Measurements from ENCODE around the gene ZNF710. TPM values are rescaled to one million over a fixed set of nuclear protein-coding genes. Genes with fewer than 3 reads are reported as not detected.
A peak's percentile ranks its signal among the peaks of the same experiment; 100 is the strongest.
"Not testable (repeated sequence)": the region's sequence is repeated elsewhere in the genome, so short reads cannot be mapped to it uniquely, and the experiment has no call there.

The ZNF710 gene, protein sequence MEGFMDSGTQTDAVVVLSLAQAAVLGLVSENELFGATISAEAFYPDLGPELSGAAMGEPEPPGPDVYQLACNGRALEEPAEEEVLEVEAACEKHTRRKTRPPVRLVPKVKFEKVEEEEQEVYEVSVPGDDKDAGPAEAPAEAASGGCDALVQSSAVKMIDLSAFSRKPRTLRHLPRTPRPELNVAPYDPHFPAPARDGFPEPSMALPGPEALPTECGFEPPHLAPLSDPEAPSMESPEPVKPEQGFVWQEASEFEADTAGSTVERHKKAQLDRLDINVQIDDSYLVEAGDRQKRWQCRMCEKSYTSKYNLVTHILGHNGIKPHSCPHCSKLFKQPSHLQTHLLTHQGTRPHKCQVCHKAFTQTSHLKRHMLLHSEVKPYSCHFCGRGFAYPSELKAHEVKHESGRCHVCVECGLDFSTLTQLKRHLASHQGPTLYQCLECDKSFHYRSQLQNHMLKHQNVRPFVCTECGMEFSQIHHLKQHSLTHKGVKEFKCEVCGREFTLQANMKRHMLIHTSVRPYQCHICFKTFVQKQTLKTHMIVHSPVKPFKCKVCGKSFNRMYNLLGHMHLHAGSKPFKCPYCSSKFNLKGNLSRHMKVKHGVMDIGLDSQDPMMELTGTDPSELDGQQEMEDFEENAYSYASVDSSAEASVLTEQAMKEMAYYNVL
- 11.5 TPM for total RNA-seq
- long read RNA-seq, partial matches to known transcripts, result 1 of 10 reads
- long read RNA-seq, other reads (novel, unspliced or antisense), result 9 of 10 reads

DNA sequence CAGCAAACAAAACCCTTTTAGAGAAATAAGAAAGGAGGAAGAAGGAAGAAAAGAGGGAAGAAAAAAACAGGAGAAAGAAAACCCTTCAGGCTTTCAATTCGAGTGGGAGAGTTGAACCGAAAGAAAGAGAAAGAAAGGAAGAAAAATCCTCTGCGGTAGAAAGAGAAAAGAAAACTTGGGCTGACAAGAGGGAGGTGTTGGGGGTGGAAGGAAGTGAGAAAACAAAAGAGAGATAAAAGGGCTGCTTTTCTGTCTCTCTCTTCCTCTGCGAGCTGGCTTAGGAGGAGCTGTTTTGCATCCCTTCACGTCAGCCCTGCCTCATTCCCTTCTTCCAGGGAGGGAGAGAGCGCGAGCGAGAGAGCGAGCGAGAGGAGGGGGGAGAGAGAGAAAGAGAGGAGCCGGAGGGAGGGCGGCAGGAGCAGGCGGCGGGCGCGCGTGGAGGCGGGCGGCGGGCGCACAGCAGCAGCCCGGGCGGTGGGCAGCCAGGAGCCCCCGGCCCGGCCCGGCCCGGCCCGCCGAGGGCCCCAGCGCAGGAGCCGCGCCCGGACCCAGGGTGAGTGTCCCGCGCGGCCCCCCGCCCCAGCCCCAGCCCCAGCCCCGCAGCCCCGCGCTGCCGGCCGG is at the start of gene ZNF710:
Gene ZNF710, plus strand, starts transcription at position 263 of the 621 bp plus-strand sequence. CDS start 65,814 bp downstream, outside the sequence.
- DNase-seq (ENCODE audit: low spot score), result no peak

DNA sequence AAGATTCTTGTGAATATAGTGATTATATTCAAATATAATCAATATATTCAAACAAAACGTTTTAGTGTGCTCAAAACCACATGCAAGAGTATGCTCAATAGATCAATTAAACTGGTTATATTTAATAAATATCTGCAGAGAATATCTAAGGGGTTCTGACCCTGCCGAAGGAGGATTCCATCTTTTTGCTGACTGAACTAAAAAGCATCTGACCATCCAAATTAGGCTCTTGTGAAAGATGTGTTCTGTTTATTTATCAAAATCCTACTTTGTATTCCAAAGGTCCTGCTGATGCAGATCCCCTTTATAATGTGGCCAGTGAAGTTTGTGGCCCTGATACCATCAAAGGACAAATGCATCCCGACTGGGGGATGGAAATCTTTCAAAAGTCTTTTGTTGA is 46.6 kb upstream of the ZNF710 start:
- DNase-seq (ENCODE audit: low spot score), result no peak

DNA sequence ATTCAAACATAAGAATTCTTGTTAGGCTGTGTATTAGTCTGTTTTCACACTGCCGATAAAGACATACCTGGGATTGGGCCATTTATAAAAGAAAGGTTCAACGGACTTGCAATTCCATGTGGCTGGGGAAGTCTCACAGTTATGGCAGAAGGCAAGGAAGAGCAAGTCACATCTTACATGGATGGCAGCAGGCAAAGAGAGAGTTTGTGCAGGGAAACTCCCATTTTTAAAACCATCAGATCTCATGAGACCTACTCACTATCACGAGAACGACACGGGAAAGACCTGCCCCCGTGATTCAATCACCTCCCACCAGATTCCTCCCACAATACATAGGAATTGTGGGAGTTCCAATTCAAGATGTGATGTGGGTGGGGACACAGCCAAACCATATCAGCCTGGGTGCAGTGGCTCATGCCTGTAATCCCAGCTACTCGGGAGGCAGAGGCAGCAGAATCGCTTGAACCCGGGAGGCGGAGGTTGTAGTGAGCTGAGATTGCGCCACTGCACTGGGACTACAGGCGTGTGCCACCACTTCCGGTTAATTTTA is 45.6 kb upstream of the ZNF710 start:
- DNase-seq (ENCODE audit: low spot score), result peak; percentile 45

DNA sequence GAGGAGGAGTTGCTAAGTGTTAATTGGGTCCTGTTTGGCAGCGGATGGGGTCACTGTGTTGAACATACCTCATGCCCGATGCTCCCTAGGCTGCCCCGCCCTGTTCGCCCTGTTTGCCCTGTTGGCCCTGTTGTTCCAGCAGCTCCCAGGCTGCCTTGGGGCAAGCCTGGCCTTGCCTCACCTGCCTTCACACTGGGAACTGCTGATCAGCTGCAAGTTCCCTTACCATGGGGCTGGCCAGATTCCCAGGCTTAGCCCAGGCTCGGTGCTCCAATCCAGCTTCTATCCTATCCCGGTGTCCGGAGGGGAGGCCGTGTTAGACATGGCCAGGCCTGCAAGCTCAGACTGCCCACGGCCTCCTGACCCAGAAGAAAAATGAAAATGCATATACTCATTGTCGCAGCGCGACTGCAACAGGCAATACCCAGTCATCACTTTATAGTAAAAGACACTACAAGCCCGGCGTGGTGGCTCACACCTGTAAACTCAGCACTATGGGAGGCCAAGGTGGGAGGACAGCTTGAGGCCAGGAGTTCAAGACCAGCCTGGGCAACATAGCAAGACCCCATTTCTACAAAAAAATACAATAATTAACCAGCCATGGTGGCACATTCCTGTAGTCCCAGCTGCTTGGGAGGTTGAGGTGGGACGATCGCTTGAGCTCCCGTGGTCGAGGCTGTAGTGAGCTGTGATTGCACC is 42.9 kb upstream of the ZNF710 start:
- DNase-seq (ENCODE audit: low spot score), result peak; percentile 83

DNA sequence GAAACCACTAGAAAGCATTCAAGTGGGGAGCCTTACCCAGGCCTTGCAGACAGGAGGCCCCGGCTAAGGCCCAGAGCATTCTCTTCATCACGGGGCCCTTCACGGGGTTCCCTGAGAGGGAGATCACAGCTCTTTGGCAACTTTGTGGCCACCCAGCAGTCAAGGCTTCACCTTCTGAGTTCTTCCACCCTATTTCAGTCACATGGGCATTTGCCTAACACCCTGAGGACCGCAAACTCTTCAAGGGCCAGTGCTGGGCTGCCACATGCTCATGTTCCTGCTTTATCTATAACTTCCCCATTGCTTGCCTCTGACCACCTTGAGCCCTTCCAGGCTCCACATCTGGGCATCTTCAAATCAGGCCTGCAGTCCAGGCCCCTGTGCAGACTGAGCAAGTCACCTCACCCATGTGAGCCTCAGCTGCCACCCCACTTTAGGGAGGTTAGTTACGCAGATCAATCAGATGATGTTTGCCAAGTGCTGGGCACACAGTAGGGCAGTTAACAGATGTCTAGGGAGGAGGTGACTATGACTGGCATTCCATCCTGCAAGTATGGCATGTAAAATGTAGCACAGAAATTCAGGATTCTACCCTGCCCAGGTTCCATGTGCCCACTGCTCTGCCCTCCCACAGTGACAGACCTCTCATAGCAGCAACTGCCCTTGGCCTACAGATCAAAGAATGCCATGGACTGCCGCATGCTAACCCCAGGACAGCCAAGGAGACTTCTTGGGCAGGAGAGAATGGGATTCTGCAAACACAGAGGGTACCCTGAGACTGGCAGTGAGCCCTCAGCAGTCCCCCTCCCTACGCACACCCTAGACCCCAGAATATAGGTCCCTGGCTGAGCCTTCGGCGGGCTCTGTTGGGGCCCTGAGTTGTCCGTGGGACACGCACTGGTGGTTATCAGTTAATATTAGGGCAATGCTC is 37.6 kb upstream of the ZNF710 start:
- peak; percentile 74 for DNase-seq (ENCODE audit: low spot score)

DNA sequence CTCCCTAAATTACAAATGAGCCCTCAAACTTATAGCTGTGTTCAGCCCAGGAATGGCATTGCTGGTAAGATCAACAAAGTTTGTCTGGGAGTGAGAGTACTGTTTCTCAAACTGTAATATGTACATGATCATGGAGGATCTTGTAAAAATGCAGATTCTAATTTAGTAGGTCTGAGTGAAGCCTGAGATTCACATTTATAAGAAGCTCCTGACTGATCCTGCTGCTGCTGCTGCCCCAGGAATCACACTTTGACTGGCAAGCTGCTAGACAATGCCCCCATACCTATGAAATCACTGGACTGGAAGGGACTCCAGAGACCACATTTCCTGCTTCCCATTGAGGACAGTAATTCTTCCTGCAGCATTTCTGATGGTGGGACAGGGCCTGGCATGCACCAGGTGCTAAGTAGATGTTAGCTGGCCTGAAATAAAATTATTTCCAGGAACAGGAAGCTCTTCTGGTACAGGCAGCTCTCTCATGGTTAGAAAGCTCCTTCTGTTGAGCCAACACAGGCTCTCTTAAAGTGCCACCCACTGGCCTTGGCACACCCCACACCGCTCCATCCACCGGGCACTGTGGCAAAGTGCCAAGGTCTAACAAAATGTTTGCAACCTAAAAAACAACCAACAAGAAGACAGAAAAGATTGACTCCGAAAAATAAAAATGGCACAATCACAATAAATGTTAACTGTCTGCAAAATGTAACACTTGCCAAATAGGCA is 36.7 kb upstream of the ZNF710 start:
- peak; percentile 33 for DNase-seq (ENCODE audit: low spot score)

DNA sequence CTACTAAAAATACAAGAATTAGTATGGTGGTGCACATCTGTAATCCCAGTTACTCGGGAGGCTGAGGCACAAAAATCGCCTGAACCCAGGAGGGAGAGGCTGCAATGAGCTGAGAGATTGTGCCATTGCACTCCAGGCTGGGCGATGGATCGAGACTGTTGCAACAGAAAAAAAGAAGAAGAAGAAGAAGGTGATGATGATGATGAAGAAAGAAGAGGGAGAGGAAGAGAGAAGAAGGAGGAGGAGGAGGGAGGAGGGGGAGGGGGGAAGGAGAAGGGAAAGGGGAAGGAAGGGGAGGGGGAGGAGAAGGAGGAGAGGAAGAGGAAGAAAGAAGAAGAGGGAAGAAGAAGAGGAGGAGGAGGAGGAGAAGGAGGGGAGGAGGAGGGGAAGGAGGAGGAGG is 33.2 kb upstream of the ZNF710 start:
- DNase-seq (ENCODE audit: low spot score), result no peak

DNA sequence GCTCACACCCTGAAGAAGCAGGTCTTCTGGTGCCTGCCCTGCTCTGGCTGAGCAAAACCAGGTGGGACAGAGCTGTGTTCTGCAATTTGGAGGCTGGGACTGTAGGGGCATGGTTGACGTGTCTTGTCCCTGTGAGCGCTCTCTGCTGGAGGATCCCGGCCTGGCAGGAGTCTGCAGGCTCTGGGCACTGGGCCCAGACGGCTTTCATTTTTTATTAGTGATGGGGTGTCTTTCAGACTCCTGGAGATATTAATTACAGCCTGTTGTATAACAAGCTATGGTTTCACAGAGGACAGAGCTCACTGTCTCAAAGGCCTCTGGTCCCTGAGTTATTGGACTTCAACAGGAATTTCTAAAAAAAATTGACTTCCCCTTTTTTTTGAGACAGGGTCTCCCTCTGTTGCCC is 29.5 kb upstream of the ZNF710 start:
- no peak for DNase-seq (ENCODE audit: low spot score)

DNA sequence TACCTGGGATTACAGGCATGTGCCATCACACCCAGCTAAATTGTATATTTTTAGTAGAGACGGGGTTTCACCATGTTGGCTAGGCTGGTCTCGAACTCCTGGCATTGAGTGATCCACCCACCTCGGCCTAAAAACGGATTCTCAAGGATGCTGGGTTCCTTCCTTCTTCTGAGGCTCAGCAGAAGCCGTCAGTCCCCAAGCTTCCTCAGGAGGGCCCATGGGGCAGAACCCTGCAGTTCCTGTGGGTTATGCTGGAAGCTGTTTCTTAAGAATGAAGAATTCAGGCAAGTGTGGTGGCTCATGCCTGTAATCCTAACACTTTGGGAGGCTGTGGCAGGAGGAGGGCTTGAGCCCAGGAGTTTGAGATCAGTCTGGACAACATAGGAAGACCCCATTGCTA is 29.0 kb upstream of the ZNF710 start:
- DNase-seq (ENCODE audit: low spot score), result no peak

DNA sequence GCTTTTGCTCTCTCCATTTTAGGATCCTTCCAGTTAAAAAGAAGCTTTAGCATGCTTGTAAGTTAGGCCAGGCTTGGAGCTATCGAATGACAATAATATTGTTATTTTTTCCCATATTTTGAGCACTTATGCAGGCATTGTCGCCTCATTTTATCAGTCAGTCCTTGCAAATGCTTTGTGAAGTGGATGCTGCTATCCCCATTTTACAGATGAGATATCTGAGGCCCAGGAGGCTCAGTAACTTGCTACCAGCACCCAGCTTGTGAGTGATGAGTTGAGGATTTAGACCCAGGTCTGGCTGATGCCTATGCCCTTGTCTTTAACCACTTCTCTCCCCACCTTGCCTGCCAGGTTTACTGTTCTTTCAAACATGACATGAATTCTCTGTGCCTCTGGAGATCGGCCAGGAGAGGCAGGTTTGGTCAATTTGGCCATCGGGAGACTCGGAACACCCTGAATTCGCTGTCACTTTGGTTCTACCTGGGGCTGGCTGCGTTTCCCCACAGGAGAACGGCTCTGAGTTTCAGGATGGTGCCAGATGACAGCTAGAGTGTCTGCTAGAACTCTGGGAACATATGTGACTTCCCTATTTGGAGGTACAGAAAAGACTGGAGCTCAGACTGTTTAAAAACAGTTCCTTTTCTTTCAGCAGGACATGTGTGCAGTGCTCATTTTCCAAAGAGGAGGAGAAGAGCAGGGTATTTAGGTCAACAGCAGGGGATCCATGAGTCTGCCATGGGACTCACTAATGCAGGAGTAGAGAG is 25.5 kb upstream of the ZNF710 start:
- DNase-seq (ENCODE audit: low spot score), result no peak

DNA sequence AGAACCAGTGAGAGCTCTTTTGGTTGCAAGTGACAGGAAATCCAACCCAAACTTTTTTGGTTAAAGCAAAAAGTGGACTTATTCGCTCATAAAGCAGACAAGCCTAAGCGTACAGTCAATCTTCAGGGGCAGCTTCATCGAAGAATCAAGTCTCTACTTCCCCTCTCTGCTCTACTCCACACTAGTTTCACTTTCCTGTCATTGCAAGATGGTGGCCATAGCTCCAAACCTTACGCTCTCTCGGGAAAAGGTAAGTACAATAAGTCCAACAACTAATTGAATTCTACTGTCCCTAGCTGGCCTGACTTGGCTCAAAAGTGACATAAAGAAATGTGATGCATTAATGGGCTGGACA is 24.9 kb upstream of the ZNF710 start:
- DNase-seq (ENCODE audit: low spot score), result no peak

DNA sequence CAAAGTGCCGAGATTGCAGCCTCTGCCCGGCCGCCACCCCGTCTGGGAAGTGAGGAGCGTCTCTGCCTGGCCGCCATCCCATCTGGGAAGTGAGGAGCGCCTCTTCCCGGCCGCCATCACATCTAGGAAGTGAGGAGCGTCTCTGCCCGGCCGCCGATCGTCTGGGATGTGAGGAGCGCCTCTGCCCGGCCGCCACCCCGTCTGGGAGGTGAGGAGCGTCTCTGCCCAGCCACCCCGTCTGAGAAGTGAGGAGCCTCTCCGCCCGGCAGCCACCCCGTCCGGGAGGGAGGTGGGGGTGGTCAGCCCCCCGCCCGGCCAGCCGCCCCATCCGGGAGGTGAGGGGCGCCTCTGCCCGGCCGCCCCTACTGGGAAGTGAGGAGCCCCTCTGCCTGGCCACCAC is 23.3 kb upstream of the ZNF710 start:
- DNase-seq (ENCODE audit: low spot score), result not testable (repeated sequence)

DNA sequence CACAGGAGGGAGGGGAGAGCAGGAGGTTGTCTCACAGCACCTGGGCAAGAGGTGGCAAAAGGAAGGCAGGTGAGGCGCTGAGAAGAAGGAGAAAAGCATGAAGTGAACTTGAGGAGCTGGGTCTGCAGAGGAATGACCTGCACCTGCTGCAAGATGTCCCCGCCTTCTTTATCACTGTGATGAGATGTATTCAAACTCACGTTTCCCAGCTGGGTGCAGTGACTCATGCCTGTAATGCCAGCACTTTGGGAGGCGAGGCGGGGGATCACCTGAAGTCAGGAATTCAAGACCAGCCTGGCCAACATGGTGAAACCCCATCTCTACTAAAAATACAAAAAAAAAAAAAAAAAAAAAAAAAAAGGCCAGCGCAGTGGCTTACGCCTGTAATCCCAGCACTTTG is 22.2 kb upstream of the ZNF710 start:
- DNase-seq (ENCODE audit: low spot score), result no peak

DNA sequence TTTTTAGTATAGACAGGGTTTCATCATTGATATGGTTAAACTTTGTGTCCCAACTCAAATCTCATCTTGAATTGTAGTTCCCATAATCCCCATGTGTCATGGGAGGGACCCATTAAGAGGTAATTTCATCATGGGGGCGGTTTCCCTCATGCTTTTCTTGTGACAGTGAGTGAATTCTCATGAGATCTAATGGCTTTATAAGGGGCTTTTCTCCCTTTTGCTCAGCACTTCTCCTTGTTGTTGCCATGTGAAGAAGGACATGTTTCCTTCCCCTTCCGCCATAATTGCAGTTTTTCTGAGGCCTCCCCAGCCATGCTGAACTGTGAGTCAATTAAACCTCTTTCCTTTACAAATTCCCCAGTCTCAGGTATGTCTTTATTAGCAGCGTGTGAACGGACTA is 20.2 kb upstream of the ZNF710 start:
- DNase-seq (ENCODE audit: low spot score), result no peak

DNA sequence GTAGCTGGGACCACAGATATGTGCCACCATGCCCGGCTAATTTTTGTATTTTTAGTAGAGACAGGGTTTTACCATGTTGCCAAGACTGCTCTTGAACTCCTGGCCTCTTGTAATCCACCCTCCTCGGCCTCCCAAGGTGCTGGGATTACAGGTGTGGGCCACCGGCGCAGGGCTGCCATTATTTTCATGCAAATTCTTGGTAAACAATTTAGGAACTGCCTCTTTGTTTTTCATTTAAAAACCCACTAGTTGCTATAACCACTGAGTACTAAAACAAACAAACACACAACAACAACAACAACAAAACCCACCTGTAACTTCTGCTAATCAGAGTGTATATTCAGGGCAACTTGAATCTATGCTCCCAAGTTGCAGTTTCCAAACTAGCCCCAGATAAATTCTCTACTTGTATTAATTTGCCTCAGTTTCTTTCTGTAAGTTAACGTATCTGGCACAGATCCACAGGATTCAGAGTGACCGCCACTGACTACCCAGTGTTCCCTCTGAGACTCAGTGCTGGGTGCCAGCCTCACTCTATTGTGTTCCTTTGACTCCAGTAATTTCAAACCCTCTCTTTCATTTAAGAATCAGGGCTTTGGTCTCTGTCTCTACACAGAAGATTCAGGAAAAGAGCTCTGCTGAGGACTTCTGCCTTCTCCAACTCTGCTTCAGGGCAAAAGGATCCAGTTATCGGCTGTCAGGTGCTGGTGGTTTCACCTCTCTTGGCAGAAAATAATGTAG is 18.6 kb upstream of the ZNF710 start:
- no peak for DNase-seq (ENCODE audit: low spot score)

DNA sequence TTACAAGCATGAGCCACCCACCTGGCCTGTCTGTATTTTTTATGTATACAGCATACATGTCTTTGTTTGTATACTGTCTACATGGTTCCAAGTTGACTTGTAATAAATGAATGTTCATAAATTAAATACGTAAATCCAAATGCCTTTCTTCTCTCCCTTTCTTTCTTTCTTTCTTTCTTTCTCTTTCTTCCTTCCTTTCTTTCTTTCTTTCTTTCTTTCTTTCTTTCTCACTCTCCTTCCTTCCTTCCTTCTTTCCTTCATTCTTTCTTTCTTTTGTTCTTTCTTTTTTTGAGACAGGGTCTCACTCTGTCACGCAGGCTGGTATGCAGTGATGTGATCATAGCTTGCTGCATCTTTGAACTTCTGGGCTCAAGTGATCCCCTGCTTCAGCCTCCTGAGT is 17.1 kb upstream of the ZNF710 start:
- no peak for DNase-seq (ENCODE audit: low spot score)

DNA sequence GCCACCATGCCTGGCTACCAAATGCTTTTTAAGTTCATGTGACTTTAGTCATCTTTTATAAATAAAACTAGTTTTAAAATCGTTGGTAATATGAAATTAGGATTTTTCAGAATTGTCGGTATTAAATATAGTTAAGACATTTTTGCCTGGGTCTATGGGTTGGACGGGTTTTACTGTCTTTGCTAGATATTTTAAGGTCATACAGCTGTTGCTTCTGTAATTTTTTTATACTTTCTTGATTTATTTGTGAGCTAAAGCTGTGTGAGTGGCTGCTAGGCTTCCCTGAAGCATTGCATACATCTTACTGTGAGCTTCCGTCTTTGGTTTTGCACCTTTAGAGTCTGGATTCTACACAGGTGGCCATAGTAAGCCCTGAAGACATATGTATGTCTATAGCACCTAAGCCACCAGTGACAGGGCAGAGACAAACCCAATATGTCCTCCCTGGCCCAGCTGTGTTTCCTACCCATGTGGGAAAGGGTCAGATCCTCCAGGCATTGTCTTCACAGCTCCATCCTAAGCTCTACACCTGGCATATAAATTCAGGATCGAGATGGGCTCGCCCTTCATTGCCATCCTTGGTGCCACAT is 16.6 kb upstream of the ZNF710 start:
- no peak for DNase-seq (ENCODE audit: low spot score)

DNA sequence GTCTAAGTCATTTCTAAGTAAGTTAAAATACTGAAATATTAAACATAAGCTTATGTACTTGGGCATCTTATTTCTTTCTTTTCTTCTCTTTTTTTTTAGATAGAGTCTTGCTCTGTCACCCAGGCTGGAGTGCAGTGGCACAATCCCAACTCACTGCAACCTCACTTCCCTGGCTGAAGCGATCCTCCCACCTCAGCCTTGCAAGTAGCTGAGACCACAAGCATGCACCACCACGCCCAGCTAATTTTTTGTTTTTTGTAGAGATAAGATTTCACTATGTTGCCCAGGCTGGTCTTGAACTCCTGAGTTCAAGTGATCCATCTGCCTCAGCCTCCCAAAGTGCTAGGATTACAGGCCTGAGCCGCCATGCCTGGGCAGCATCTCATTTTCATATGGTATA is 16.0 kb upstream of the ZNF710 start:
- no peak for DNase-seq (ENCODE audit: low spot score)

Measured in mesenteric fat pad (tissue), 1 donor.